AG20443 (cell line): Measurements from ENCODE around the gene SHC3.

Source experiments
- DNase-seq: peaks from one replicate; pipeline ENCODE4 v3.0.0; 2012; ENCODE audit warnings: low spot score, mixed read lengths

Gene SHC3

GRCh38 chr9:89185980-89186379 lies 7.4 kb upstream of the SHC3 start:
- peak; percentile 44 for DNase-seq

GRCh38 chr9:89183146-89183545 lies 4.5 kb upstream of the SHC3 start:
- DNase-seq = peak; percentile 2

GRCh38 chr9:89182369-89182768 lies 3.8 kb upstream of the SHC3 start:
- DNase-seq = no peak

GRCh38 chr9:89179895-89180734 lies 1.5 kb upstream of the SHC3 start:
- peak; percentile 95 for DNase-seq

GRCh38 chr9:89179540-89179894 lies 899 bp upstream of the SHC3 start:
- no peak for DNase-seq

GRCh38 chr9:89178830-89179539 lies 367 bp upstream of the SHC3 start:
- no peak for DNase-seq

- no peak for DNase-seq
Measured at GRCh38 chr9:89177012-89177943, 1.3 kb downstream of the SHC3 start.

- no peak for DNase-seq
Measured at GRCh38 chr9:89175828-89176261, 2.8 kb downstream of the SHC3 start.

GRCh38 chr9:89174291-89174690 lies 4.3 kb downstream of the SHC3 start:
- no peak for DNase-seq

- no peak for DNase-seq
Measured at GRCh38 chr9:89173072-89173471, 5.5 kb downstream of the SHC3 start.

GRCh38 chr9:89172398-89172797 lies 6.2 kb downstream of the SHC3 start:
- no peak for DNase-seq

GRCh38 chr9:89171693-89172092 lies 6.9 kb downstream of the SHC3 start:
- DNase-seq = no peak

GRCh38 chr9:89171231-89171630 lies 7.4 kb downstream of the SHC3 start:
- DNase-seq = no peak

GRCh38 chr9:89168901-89169813 lies 9.5 kb downstream of the SHC3 start:
- DNase-seq = no peak

GRCh38 chr9:89167788-89168187 lies 10.8 kb downstream of the SHC3 start:
- DNase-seq = no peak

- DNase-seq = no peak
Measured at GRCh38 chr9:89166852-89167251, 11.8 kb downstream of the SHC3 start.

- no peak for DNase-seq
Measured at GRCh38 chr9:89165880-89166279, 12.7 kb downstream of the SHC3 start.

- DNase-seq = no peak
Measured at GRCh38 chr9:89165341-89165740, 13.3 kb downstream of the SHC3 start.

GRCh38 chr9:89161221-89161620 lies 17.4 kb downstream of the SHC3 start:
- DNase-seq = no peak

- no peak for DNase-seq
Measured at GRCh38 chr9:89160806-89161205, 17.8 kb downstream of the SHC3 start.

GRCh38 chr9:89154651-89155336 lies 23.8 kb downstream of the SHC3 start:
- peak; percentile 77 for DNase-seq
